Immature natural killer cell (primary cell): ENCODE measurements around the gene CD24. TPM values are rescaled to one million over a fixed set of nuclear protein-coding genes. Genes with fewer than 3 reads are reported as not detected.

Experiments used
- DNase-seq, 3 donors: peaks; one replicate each; pipeline ENCODE4 v3.0.0; 2022; ENCODE audit warnings: mixed read lengths in 1 of 3
- H3K27ac Mint-ChIP-seq, 6 donors: one replicate each; pipeline ENCODE4 v1.8.0; 2020; ENCODE audit warnings: mixed read lengths in 6 of 6, mild to moderate bottlenecking in 5 of 6, inconsistent platforms in 4 of 6, moderate library complexity in 3 of 6
- H3K27me3 Mint-ChIP-seq, 3 donors: one replicate each; pipeline ENCODE4 v1.8.0; 2020 to 2021; ENCODE audit warnings: low read depth in 3 of 3, mild to moderate bottlenecking in 3 of 3, mixed read lengths in 3 of 3, moderate library complexity in 3 of 3, inconsistent platforms in 1 of 3
- H3K36me3 Mint-ChIP-seq, 3 donors: one replicate each; pipeline ENCODE4 v1.8.0; 2020; ENCODE audit warnings: mixed read lengths in 3 of 3, inconsistent platforms in 2 of 3, mild to moderate bottlenecking in 2 of 3
- H3K4me1 Mint-ChIP-seq, 2 donors: one replicate each; pipeline ENCODE4 v1.8.0; 2020; ENCODE audit warnings: inconsistent platforms in 2 of 2, mild to moderate bottlenecking in 2 of 2, mixed read lengths in 2 of 2, moderate library complexity in 1 of 2
- H3K4me3 Mint-ChIP-seq, 5 donors: one replicate each; pipeline ENCODE4 v1.8.0; 2020; ENCODE audit warnings: mild to moderate bottlenecking in 5 of 5, mixed read lengths in 5 of 5, inconsistent platforms in 3 of 5, moderate library complexity in 3 of 5
- H3K9me3 Mint-ChIP-seq, 6 donors: one replicate each; pipeline ENCODE4 v1.8.0; 2020; ENCODE audit warnings: mild to moderate bottlenecking in 6 of 6, mixed read lengths in 6 of 6, inconsistent platforms in 4 of 6, moderate library complexity in 3 of 6
- polyA plus RNA-seq, 3 donors: library from polyadenylated mRNA; unstranded; fragments of 300-500 nt; fragmentation: Illumina TruSeq; gene quantifications; one replicate each; pipeline ENCODE4 v1.2.3, GENCODE V29; 2021

The CD24 gene
- polyA plus RNA-seq, 3 donors from 2014 or later: 0.28 to 0.48 TPM; not detected in 1

- no peak overlapping the region for H3K27ac Mint-ChIP-seq
- H3K9me3 Mint-ChIP-seq: no peaks in the 10 kb centered on the region
- H3K36me3 Mint-ChIP-seq: no peaks in the 10 kb centered on the region
- no peak for DNase-seq
- no peaks in the 10 kb centered on the region for H3K4me1 Mint-ChIP-seq
- no peak overlapping the region for H3K4me3 Mint-ChIP-seq
- peaks cover 0 to 5% (median 0%) of the 10 kb centered on the region in 3 donors for H3K27me3 Mint-ChIP-seq
Observed at GRCh38 chr6:106961801-106962200, 12.7 kb downstream of the CD24 start.

- no peak overlapping the region for H3K4me3 Mint-ChIP-seq
- no peaks in the 10 kb centered on the region for H3K9me3 Mint-ChIP-seq
- H3K27ac Mint-ChIP-seq: no peak overlapping the region
- no peak for DNase-seq
- H3K27me3 Mint-ChIP-seq: peaks cover 0 to 5% (median 0%) of the 10 kb centered on the region in 3 donors
- no peaks in the 10 kb centered on the region for H3K4me1 Mint-ChIP-seq
- no peaks in the 10 kb centered on the region for H3K36me3 Mint-ChIP-seq
Observed at GRCh38 chr6:106961136-106961535, 13.4 kb downstream of the CD24 start.

- Mint-ChIP-seq H3K36me3 (no peaks in the 10 kb centered on the region), H3K9me3 (no peaks in the 10 kb centered on the region), H3K27ac (no peak overlapping the region), H3K27me3 (peaks cover 0 to 3% (median 3%) of the 10 kb centered on the region in 3 donors), H3K4me3 (no peak overlapping the region), H3K4me1 (no peaks in the 10 kb centered on the region)
- no peak for DNase-seq
Observed at GRCh38 chr6:106959985-106960384, 14.5 kb downstream of the CD24 start.

- H3K36me3 Mint-ChIP-seq: no peaks in the 10 kb centered on the region
- H3K4me1 Mint-ChIP-seq: no peaks in the 10 kb centered on the region
- peaks cover 4 to 13% (median 5%) of the 10 kb centered on the region in 3 donors for H3K27me3 Mint-ChIP-seq
- H3K4me3 Mint-ChIP-seq: no peak overlapping the region
- no peak for DNase-seq
- no peaks in the 10 kb centered on the region for H3K9me3 Mint-ChIP-seq
- no peak overlapping the region for H3K27ac Mint-ChIP-seq
Observed at GRCh38 chr6:106939848-106940247, 34.7 kb downstream of the CD24 start.

GRCh38 chr6:106939208-106939607 is 35.3 kb downstream of the CD24 start:
- Mint-ChIP-seq H3K36me3 (no peaks in the 10 kb centered on the region), H3K4me3 (no peak overlapping the region), H3K27ac (no peak overlapping the region), H3K4me1 (no peaks in the 10 kb centered on the region), H3K27me3 (peaks cover 5 to 13% (median 6%) of the 10 kb centered on the region in 3 donors), H3K9me3 (no peaks in the 10 kb centered on the region)
- DNase-seq: no peak

GRCh38 chr6:106927531-106928398 is 46.8 kb downstream of the CD24 start:
- Mint-ChIP-seq H3K27me3 (peaks cover 3 to 16% (median 7%) of the 10 kb centered on the region in 3 donors), H3K27ac (no peak overlapping the region), H3K9me3 (peaks cover 0 to 5% (median 0%) of the 10 kb centered on the region in 6 donors), H3K36me3 (no peaks in the 10 kb centered on the region), H3K4me3 (no peak overlapping the region), H3K4me1 (no peaks in the 10 kb centered on the region)
- no peak for DNase-seq

GRCh38 chr6:106925948-106926347 is 48.6 kb downstream of the CD24 start:
- no peaks in the 10 kb centered on the region for H3K4me1 Mint-ChIP-seq
- H3K27ac Mint-ChIP-seq: no peak overlapping the region
- peaks cover 0 to 5% (median 0%) of the 10 kb centered on the region in 6 donors for H3K9me3 Mint-ChIP-seq
- no peaks in the 10 kb centered on the region for H3K36me3 Mint-ChIP-seq
- H3K4me3 Mint-ChIP-seq: no peak overlapping the region
- no peak for DNase-seq
- peaks cover 4 to 16% (median 7%) of the 10 kb centered on the region in 3 donors for H3K27me3 Mint-ChIP-seq

GRCh38 chr6:106924694-106925523 is 49.6 kb downstream of the CD24 start:
- Mint-ChIP-seq H3K4me1 (no peaks in the 10 kb centered on the region), H3K27me3 (peaks cover 4 to 13% (median 7%) of the 10 kb centered on the region in 3 donors), H3K4me3 (no peak overlapping the region), H3K36me3 (no peaks in the 10 kb centered on the region), H3K27ac (no peak overlapping the region), H3K9me3 (peaks cover 0 to 5% (median 0%) of the 10 kb centered on the region in 6 donors)
- no peak for DNase-seq

GRCh38 chr6:106922626-106923025 is 51.9 kb downstream of the CD24 start:
- Mint-ChIP-seq H3K9me3 (no peaks in the 10 kb centered on the region), H3K27ac (no peak overlapping the region), H3K4me1 (no peaks in the 10 kb centered on the region), H3K36me3 (no peaks in the 10 kb centered on the region), H3K27me3 (peaks cover 4 to 10% (median 4%) of the 10 kb centered on the region in 3 donors), H3K4me3 (no peak overlapping the region)
- no peak for DNase-seq

Other genes starting within 250 kb of the CD24 start
- gene MTRES1, start 53.5 kb upstream of the CD24 start, polyA plus RNA-seq: 10 to 100 TPM in 1 of 3 donors, 1 to 10 TPM in 2; 7.7 to 17.8 (median 7.9) TPM
- under 1 TPM; 0.04 to 0.46 (median 0.17) TPM for gene BEND3, start 140.8 kb upstream of the CD24 start, polyA plus RNA-seq